Suprapubic skin (tissue), 4 donors: ENCODE results near the gene BLOC1S5.

Experiments
- EP300 ChIP-seq: sonication (generic); formaldehyde crosslinking; IDR thresholded peaks from one replicate; pipeline ENCODE4 v1.6.1; 2017; ENCODE audit warnings: antibody characterized with exemption
- POLR2A ChIP-seq, 2 donors: fragments of 450-650 bp; IDR thresholded peaks; one replicate each; pipeline ENCODE4 v1.6.1; 2017; ENCODE audit warnings: antibody characterized with exemption in 2 of 2, mild to moderate bottlenecking in 2 of 2, moderate library complexity in 2 of 2
- POLR2AphosphoS5 ChIP-seq, 3 donors: sonication (generic); formaldehyde crosslinking; IDR thresholded peaks; one replicate each; pipeline ENCODE4 v1.6.1; 2017; ENCODE audit warnings: antibody characterized with exemption in 3 of 3
- TF ChIP-seq, protein P1 (sequence below), 2 donors: fragments of 200-600 bp in 1 of 2; fragments of 450-650 bp in 1 of 2; sonication (generic) in 1 of 2; IDR thresholded peaks; one replicate each; pipeline ENCODE4 v1.5.1; 2016 to 2019; ENCODE audit warnings: antibody characterized with exemption in 2 of 2, mild to moderate bottlenecking in 1 of 2, moderate library complexity in 1 of 2

DNA sequence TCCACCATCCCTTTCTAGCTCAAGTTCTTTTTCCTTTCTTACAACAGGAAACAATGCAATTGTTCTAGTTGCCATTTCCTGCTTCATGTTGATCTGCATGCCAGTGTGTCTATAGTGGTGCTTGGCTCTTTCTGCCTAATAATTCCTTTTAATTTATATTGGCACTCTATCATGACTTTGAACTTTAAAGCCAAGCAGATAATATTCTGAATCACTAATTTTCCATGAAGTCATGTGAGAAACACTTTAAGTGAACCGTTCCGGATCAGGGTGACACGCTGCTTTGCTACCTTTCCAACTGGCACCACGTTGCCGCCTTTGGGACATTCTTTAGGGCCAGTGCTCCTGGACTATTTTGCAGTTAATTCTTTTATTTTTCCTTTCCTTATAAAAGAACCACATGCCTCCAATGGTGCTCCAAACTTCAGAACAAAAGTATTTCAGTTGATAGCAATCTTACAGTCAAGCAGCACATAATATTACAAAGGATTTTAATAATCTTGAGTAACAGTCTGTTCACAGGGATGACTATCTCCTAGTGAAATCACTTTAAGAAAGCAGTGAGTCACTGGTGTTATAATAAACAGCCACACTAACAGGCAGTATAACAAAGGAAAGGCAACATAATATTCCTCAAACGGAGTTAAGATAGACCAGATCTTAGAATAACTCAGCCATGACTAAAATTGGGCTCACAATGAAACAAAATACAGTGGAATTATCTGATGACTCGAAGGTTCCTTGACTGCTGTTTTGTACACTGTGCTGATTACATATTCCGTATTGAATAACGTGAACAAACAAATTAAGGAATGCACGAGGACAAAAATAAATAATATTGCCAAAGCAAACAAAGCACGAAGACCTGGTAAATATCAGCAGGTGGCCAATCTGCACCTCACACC lies 19.0 kb upstream of the BLOC1S5 start:
- TF ChIP-seq, protein P1, sequence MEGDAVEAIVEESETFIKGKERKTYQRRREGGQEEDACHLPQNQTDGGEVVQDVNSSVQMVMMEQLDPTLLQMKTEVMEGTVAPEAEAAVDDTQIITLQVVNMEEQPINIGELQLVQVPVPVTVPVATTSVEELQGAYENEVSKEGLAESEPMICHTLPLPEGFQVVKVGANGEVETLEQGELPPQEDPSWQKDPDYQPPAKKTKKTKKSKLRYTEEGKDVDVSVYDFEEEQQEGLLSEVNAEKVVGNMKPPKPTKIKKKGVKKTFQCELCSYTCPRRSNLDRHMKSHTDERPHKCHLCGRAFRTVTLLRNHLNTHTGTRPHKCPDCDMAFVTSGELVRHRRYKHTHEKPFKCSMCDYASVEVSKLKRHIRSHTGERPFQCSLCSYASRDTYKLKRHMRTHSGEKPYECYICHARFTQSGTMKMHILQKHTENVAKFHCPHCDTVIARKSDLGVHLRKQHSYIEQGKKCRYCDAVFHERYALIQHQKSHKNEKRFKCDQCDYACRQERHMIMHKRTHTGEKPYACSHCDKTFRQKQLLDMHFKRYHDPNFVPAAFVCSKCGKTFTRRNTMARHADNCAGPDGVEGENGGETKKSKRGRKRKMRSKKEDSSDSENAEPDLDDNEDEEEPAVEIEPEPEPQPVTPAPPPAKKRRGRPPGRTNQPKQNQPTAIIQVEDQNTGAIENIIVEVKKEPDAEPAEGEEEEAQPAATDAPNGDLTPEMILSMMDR (IDR thresholded peaks at IDR 0.05) = no peak
- TF ChIP-seq EP300 (no peak), POLR2A (IDR thresholded peaks at IDR 0.05) (no peak), POLR2AphosphoS5 (IDR thresholded peaks at IDR 0.05) (no peak)
